Measurements from ENCODE around the gene KLHDC1. TPM values are rescaled to one million over a fixed set of nuclear protein-coding genes. Genes with fewer than 3 reads are reported as not detected.
"Not testable (repeated sequence)": the region's sequence is repeated elsewhere in the genome, so short reads cannot be mapped to it uniquely, and the experiment has no call there.

The KLHDC1 gene
- polyA plus RNA-seq, 1 donor (not counting 4 experiments of a cell fraction or from before 2014, with no cell fraction given) = 0.50 TPM

DNA sequence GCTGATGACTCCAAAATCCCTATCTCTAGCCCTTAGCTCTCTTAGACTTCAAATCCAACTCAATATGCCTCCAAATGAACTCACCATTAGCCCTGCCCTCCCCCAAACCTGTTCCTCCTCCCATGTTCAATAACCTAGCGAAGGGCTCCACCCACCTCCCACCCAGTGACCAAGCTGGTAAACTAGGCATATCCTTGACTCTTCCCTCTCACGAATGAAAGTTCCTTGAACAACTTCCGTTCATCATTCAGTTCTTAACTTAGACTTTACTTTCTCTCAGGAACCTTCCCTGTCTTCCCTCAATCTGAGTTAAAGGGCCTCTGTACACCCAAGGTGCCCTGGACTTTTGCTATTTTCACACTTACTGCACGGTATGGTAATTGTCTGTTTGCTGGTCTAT is 1.9 kb upstream of the KLHDC1 start:
- dilution Hi-C loops (cut with MboI; ENCODE audit: extremely low pct_ligation_motif_present, low sequenced_read_pairs) = no loop called here
- H3K36me3 ChIP-seq (ENCODE audit: control insufficient read depth in 2 of 2, extremely low read depth in 1 of 2, insufficient read depth in 2 of 2, low read length in 2 of 2) = no peaks in the 10 kb centered on the region
- no peaks in the 10 kb centered on the region for H3K27me3 ChIP-seq (ENCODE audit: control insufficient read depth, extremely low read depth, insufficient read depth, low read length)
- H3K4me2 ChIP-seq (ENCODE audit: control insufficient read depth, extremely low read depth, insufficient read depth, low read depth, low read length) = peak overlapping the region; percentile 92
- H3K4me1 ChIP-seq (ENCODE audit: control insufficient read depth, extremely low read depth, insufficient read depth, low read length) = peaks cover 13% of the 10 kb centered on the region
- no peak overlapping the region for H3K27ac ChIP-seq (ENCODE audit: control insufficient read depth, insufficient read depth, low read length)
- TF ChIP-seq CTCF (optimal IDR thresholded peaks at IDR 0.05 in 1 of 3, IDR thresholded peaks at IDR 0.05 in 1 of 3, conservative IDR thresholded peaks at IDR 0.05 in 1 of 3; ENCODE audit: extremely low read depth in 1 of 3, insufficient read depth in 2 of 3, low read length in 3 of 3) = no peak
- TF ChIP-seq EZH2 (IDR thresholded peaks at IDR 0.05; ENCODE audit: low read length) = no peak
- no peaks in the 10 kb centered on the region for H3K9me3 ChIP-seq (ENCODE audit: control insufficient read depth, low read depth, low read length)
- H3K9ac ChIP-seq (ENCODE audit: control insufficient read depth, extremely low read depth, insufficient read depth, low read length) = no peak overlapping the region
- H3K79me2 ChIP-seq (ENCODE audit: control insufficient read depth, insufficient read depth, low read length) = peaks cover 11% of the 10 kb centered on the region
- H2AFZ ChIP-seq (ENCODE audit: control insufficient read depth, low read length) = no peak overlapping the region
- DNase-seq (ENCODE audit: low read depth, low spot score) (no peak), FAIRE-seq (no peak)
- no peak overlapping the region for H3K4me3 ChIP-seq (ENCODE audit: control insufficient read depth in 2 of 3, extremely low read depth in 1 of 3, insufficient read depth in 2 of 3, low read depth in 1 of 3, low read length in 3 of 3)
- no peaks in the 10 kb centered on the region for H4K20me1 ChIP-seq (ENCODE audit: control insufficient read depth, extremely low read depth, insufficient read depth, low read length)
- no peaks in the 10 kb centered on the region for H3K9me1 ChIP-seq (ENCODE audit: control insufficient read depth, extremely low read depth, insufficient read depth, low read length)

DNA sequence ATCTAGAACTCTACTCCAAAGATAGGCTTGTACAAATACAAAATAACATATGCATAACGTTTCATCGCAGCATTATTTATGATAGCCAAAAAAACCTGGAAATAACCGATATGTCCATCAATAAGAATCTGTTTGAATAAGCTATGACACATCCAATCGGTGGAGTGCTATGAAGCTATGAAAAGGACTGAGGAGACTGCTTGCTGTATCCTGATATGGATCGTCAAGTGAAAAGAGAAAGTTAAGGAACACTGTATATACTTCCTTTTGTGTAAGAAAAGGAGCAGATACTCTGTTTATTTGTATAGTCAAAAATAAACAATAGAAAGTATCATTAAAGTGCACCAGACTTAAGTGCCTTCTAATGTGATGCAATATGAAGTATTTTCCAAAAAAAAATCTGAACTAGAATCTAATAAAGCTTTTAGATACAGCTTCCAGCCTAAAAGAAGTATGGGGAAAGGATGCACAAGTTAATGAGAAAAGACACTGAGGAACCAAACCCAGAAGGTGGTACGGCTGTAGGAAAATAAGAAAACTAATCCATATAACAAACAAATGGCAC is 645 bp upstream of the KLHDC1 start:
- Histone ChIP-seq H3K4me3 (ENCODE audit: control insufficient read depth in 2 of 3, extremely low read depth in 1 of 3, insufficient read depth in 2 of 3, low read depth in 1 of 3, low read length in 3 of 3) (peak overlapping the region; percentile 63 to 85 (median 73)), H4K20me1 (ENCODE audit: control insufficient read depth, extremely low read depth, insufficient read depth, low read length) (no peaks in the 10 kb centered on the region), H3K27me3 (ENCODE audit: control insufficient read depth, extremely low read depth, insufficient read depth, low read length) (no peaks in the 10 kb centered on the region), H3K9me3 (ENCODE audit: control insufficient read depth, low read depth, low read length) (no peaks in the 10 kb centered on the region), H2AFZ (ENCODE audit: control insufficient read depth, low read length) (peak overlapping the region; percentile 99), H3K9ac (ENCODE audit: control insufficient read depth, extremely low read depth, insufficient read depth, low read length) (peak overlapping the region; percentile 79), H3K4me1 (ENCODE audit: control insufficient read depth, extremely low read depth, insufficient read depth, low read length) (peaks cover 11% of the 10 kb centered on the region), H3K9me1 (ENCODE audit: control insufficient read depth, extremely low read depth, insufficient read depth, low read length) (no peaks in the 10 kb centered on the region), H3K4me2 (ENCODE audit: control insufficient read depth, extremely low read depth, insufficient read depth, low read depth, low read length) (peak overlapping the region; percentile 92), H3K36me3 (ENCODE audit: control insufficient read depth in 2 of 2, extremely low read depth in 1 of 2, insufficient read depth in 2 of 2, low read length in 2 of 2) (no peaks in the 10 kb centered on the region), H3K79me2 (ENCODE audit: control insufficient read depth, insufficient read depth, low read length) (peaks cover 3% of the 10 kb centered on the region), H3K27ac (ENCODE audit: control insufficient read depth, insufficient read depth, low read length) (peak overlapping the region; percentile 71)
- FAIRE-seq = no peak
- TF ChIP-seq CTCF (optimal IDR thresholded peaks at IDR 0.05 in 1 of 3, IDR thresholded peaks at IDR 0.05 in 1 of 3, conservative IDR thresholded peaks at IDR 0.05 in 1 of 3; ENCODE audit: extremely low read depth in 1 of 3, insufficient read depth in 2 of 3, low read length in 3 of 3) (no peak), EZH2 (IDR thresholded peaks at IDR 0.05; ENCODE audit: low read length) (no peak)
- dilution Hi-C loops (cut with MboI; ENCODE audit: extremely low pct_ligation_motif_present, low sequenced_read_pairs) = no loop called here
- DNase-seq (ENCODE audit: low read depth, low spot score) = no peak

DNA sequence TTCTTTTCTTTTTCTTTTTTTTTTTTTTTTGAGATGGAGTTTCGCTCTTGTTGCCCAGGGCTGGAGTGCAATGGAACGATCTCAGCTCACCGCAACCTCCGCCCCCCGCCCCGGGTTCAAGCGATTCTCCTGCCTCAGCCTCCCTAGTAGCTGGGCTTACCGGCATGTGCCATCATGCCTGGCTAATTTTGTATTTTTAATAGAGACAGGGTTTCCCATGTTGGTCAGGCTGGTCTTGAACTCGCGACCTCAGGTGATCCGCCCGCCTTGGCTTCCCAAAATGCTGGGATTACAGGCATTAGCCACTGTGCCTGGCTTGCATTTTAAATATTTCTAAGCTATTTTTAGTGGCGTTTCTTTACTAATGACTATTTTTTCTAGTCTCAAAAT is 810 bp downstream of the KLHDC1 start:
- H3K4me1 ChIP-seq (ENCODE audit: control insufficient read depth, extremely low read depth, insufficient read depth, low read length); dilution Hi-C loops (cut with MboI; ENCODE audit: extremely low pct_ligation_motif_present, low sequenced_read_pairs); DNase-seq (ENCODE audit: low read depth, low spot score); H3K27me3 ChIP-seq (ENCODE audit: control insufficient read depth, extremely low read depth, insufficient read depth, low read length); H3K36me3 ChIP-seq (ENCODE audit: control insufficient read depth in 2 of 2, extremely low read depth in 1 of 2, insufficient read depth in 2 of 2, low read length in 2 of 2); H3K79me2 ChIP-seq (ENCODE audit: control insufficient read depth, insufficient read depth, low read length); FAIRE-seq; H4K20me1 ChIP-seq (ENCODE audit: control insufficient read depth, extremely low read depth, insufficient read depth, low read length); H3K9me1 ChIP-seq (ENCODE audit: control insufficient read depth, extremely low read depth, insufficient read depth, low read length); H3K9me3 ChIP-seq (ENCODE audit: control insufficient read depth, low read depth, low read length): not testable (repeated sequence)
- peak overlapping the region; percentile 79 for H3K9ac ChIP-seq (ENCODE audit: control insufficient read depth, extremely low read depth, insufficient read depth, low read length)
- peak overlapping the region; percentile 99 for H2AFZ ChIP-seq (ENCODE audit: control insufficient read depth, low read length)
- H3K4me3 ChIP-seq (ENCODE audit: control insufficient read depth in 2 of 3, extremely low read depth in 1 of 3, insufficient read depth in 2 of 3, low read depth in 1 of 3, low read length in 3 of 3) = peak overlapping the region; percentile 63 to 85 (median 73)
- peak overlapping the region; percentile 71 for H3K27ac ChIP-seq (ENCODE audit: control insufficient read depth, insufficient read depth, low read length)
- H3K4me2 ChIP-seq (ENCODE audit: control insufficient read depth, extremely low read depth, insufficient read depth, low read depth, low read length) = peak overlapping the region; percentile 92

Measured in keratinocyte (primary cell).